Measurements from ENCODE around the gene ATP7B. TPM values are rescaled to one million over a fixed set of nuclear protein-coding genes. Genes with fewer than 3 reads are reported as not detected.

Gene ATP7B
- total RNA-seq, 4 donors from 2014 or later: 3.2 to 8.1 (median 6.7) TPM

- no peaks in the 10 kb centered on the region for H3K27me3 ChIP-seq
- TF ChIP-seq EP300 (IDR thresholded peaks at IDR 0.05) (no peak), CTCF (IDR thresholded peaks at IDR 0.05) (no peak), POLR2A (IDR thresholded peaks at IDR 0.05) (no peak), POLR2AphosphoS5 (IDR thresholded peaks at IDR 0.05) (no peak)
- ATAC-seq: no peak
- WGBS, 2 donors (ENCODE audit: low coverage in 1 of 2): 82 to 85% methylated on average over 4 to 5 of the region's 7 CpGs
- no peaks in the 10 kb centered on the region for H3K9me3 ChIP-seq
- peaks cover 0 to 3% of the 10 kb centered on the region in 2 donors for H3K36me3 ChIP-seq
- no peak overlapping the region for H3K27ac ChIP-seq
- H3K4me1 ChIP-seq: no peaks in the 10 kb centered on the region
- H3K4me3 ChIP-seq: no peak overlapping the region
Observed at GRCh38 chr13:51914137-51914493, 97.1 kb downstream of the ATP7B start.

- H3K27me3 ChIP-seq: no peaks in the 10 kb centered on the region
- no peaks in the 10 kb centered on the region for H3K9me3 ChIP-seq
- no peak overlapping the region for H3K27ac ChIP-seq
- peaks cover 0 to 3% of the 10 kb centered on the region in 2 donors for H3K36me3 ChIP-seq
- 25 to 64% methylated on average over 1 to 3 of the region's 4 CpGs for WGBS, 2 donors (ENCODE audit: low coverage in 1 of 2)
- no peak for ATAC-seq
- TF ChIP-seq POLR2AphosphoS5 (IDR thresholded peaks at IDR 0.05): no peak
- TF ChIP-seq CTCF (IDR thresholded peaks at IDR 0.05): no peak
- TF ChIP-seq POLR2A (IDR thresholded peaks at IDR 0.05): no peak
- no peak for TF ChIP-seq EP300 (IDR thresholded peaks at IDR 0.05)
- H3K4me3 ChIP-seq: no peak overlapping the region
- H3K4me1 ChIP-seq: no peaks in the 10 kb centered on the region
Observed at GRCh38 chr13:51913421-51914136, 97.7 kb downstream of the ATP7B start.

- TF ChIP-seq EP300 (IDR thresholded peaks at IDR 0.05) (no peak), POLR2A (IDR thresholded peaks at IDR 0.05) (no peak), POLR2AphosphoS5 (IDR thresholded peaks at IDR 0.05) (no peak), CTCF (IDR thresholded peaks at IDR 0.05) (no peak)
- H3K9me3 ChIP-seq: no peaks in the 10 kb centered on the region
- 69 to 72% methylated on average over 3 to 10 of the region's 11 CpGs for WGBS, 2 donors (ENCODE audit: low coverage in 1 of 2)
- H3K4me3 ChIP-seq: no peak overlapping the region
- H3K27me3 ChIP-seq: no peaks in the 10 kb centered on the region
- no peaks in the 10 kb centered on the region for H3K4me1 ChIP-seq
- H3K27ac ChIP-seq: no peak overlapping the region
- H3K36me3 ChIP-seq: peaks cover 0 to 3% of the 10 kb centered on the region in 2 donors
- ATAC-seq: no peak
Observed at GRCh38 chr13:51912511-51913225, 98.6 kb downstream of the ATP7B start.

GRCh38 chr13:51912091-51912490 is 99.2 kb downstream of the ATP7B start:
- WGBS, 2 donors (ENCODE audit: low coverage in 1 of 2): 60 to 95% methylated on average over 5 to 9 of the region's 10 CpGs
- Histone ChIP-seq H3K27ac (no peak overlapping the region), H3K4me3 (no peak overlapping the region), H3K4me1 (peaks cover 0 to under 1% (median 0%) of the 10 kb centered on the region in 3 donors), H3K9me3 (no peaks in the 10 kb centered on the region), H3K27me3 (no peaks in the 10 kb centered on the region), H3K36me3 (peaks cover 0 to 3% of the 10 kb centered on the region in 2 donors)
- TF ChIP-seq POLR2AphosphoS5 (IDR thresholded peaks at IDR 0.05) (no peak), EP300 (IDR thresholded peaks at IDR 0.05) (no peak), CTCF (IDR thresholded peaks at IDR 0.05) (no peak), POLR2A (IDR thresholded peaks at IDR 0.05) (no peak)
- no peak for ATAC-seq

All from gastroesophageal sphincter (tissue), 4 donors.